ENCODE data around the gene SLC28A3.

GRCh38 chr9:84228130-84228720, 112.3 kb downstream of the SLC28A3 start:
- TF ChIP-seq EP300 (IDR thresholded peaks at IDR 0.05; ENCODE audit: borderline replicate concordance in 1 of 2, low read depth in 2 of 2, low read length in 2 of 2) = no peak
- TF ChIP-seq, protein P1, sequence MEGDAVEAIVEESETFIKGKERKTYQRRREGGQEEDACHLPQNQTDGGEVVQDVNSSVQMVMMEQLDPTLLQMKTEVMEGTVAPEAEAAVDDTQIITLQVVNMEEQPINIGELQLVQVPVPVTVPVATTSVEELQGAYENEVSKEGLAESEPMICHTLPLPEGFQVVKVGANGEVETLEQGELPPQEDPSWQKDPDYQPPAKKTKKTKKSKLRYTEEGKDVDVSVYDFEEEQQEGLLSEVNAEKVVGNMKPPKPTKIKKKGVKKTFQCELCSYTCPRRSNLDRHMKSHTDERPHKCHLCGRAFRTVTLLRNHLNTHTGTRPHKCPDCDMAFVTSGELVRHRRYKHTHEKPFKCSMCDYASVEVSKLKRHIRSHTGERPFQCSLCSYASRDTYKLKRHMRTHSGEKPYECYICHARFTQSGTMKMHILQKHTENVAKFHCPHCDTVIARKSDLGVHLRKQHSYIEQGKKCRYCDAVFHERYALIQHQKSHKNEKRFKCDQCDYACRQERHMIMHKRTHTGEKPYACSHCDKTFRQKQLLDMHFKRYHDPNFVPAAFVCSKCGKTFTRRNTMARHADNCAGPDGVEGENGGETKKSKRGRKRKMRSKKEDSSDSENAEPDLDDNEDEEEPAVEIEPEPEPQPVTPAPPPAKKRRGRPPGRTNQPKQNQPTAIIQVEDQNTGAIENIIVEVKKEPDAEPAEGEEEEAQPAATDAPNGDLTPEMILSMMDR (IDR thresholded peaks at IDR 0.05; ENCODE audit: control extremely low read depth in 1 of 3, insufficient read depth in 1 of 3, low read depth in 1 of 3, low read length in 3 of 3) = no peak
- TF ChIP-seq POLR2A (IDR thresholded peaks at IDR 0.05; ENCODE audit: control extremely low read depth in 1 of 2, low read depth in 2 of 2, low read length in 2 of 2) = no peak
- TF ChIP-seq BCL11A (IDR thresholded peaks at IDR 0.05; ENCODE audit: low read depth in 2 of 2, low read length in 2 of 2) = no peak
- TF ChIP-seq SIX5 (IDR thresholded peaks at IDR 0.05; ENCODE audit: low read depth, low read length) = no peak
- TF ChIP-seq BACH1 (IDR thresholded peaks at IDR 0.05; ENCODE audit: low read length) = no peak
- TF ChIP-seq ATF3 (IDR thresholded peaks at IDR 0.05; ENCODE audit: insufficient read depth, low read depth, low read length) = no peak
